Epidermal melanocyte (primary cell): ENCODE measurements around the gene TMOD3.
"Not testable (repeated sequence)": the region's sequence is repeated elsewhere in the genome, so short reads cannot be mapped to it uniquely, and the experiment has no call there.

Experiments
- DNase-seq: peaks from one replicate; pipeline ENCODE4 v3.0.0; 2011; ENCODE audit warnings: low spot score; ENCODE audit not compliant: insufficient read length

TMOD3 gene

GRCh38 chr15:51864408-51865056 lies 35.1 kb downstream of the TMOD3 start:
- no peak for DNase-seq

DNA sequence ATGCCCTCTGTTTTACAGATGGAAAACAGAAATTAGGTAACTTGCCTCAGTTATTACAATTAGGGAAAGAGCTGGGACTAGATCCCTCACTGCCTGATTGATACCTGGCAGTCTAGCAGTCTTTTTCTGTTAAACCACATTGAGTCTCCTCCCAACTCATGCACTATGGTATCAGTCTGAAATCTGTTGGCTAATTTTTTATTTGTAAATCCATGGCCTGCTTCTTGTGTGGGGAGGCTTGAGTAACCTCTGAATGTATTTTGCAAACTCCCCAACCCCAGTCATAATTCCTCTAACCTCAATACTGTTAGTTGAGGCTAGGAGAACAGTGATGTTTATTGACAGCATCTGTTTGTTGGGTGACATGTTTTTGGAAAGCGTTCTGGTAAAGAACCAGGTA lies 35.9 kb downstream of the TMOD3 start:
- DNase-seq, result no peak

GRCh38 chr15:51866161-51866560 lies 36.7 kb downstream of the TMOD3 start:
- DNase-seq, result no peak

DNA sequence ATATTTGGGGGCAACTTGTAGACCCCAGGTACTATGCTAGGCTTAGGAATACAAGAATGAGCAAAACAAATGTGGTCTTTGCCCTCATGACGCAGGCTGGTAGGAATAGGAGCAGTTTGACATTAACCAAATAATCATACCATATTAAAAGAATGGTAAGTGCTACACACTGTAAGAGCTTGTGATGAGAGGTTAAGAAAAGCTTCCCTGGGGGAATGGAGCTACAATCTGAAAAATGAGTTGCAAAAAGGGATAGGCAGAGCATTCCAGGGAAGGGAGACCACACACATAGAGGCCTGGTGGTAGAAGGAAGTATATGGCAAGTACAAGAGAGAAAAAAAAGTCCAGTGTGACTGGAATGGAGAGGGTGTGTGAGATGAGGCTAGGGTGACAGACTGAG lies 37.3 kb downstream of the TMOD3 start:
- DNase-seq, result no peak

- DNase-seq, result no peak
Observed at GRCh38 chr15:51869060-51869421, 39.6 kb downstream of the TMOD3 start.

DNA sequence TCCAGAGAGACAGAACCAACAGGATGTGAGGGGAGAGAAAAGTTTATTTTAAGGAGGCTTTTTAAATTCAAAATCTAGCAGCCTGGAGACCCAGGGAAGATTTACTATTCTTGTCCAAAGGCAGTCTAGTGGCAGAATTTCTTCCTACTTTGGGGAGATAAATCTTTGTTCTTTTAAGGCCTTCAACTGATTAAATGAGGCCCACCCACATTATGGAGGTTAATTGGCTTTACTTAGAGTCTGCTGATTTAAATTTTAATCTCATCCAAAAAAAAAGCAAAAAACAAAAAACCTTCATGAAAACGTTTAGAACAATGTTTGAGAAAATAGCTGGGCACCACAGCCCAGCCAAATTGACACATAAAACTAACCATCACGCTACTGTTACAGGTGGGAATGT lies 41.3 kb downstream of the TMOD3 start:
- DNase-seq, result no peak

GRCh38 chr15:51874751-51875644 lies 45.5 kb downstream of the TMOD3 start:
- no peak for DNase-seq

- DNase-seq, result no peak
Observed at GRCh38 chr15:51876169-51876568, 46.7 kb downstream of the TMOD3 start.

- DNase-seq, result no peak
Observed at GRCh38 chr15:51878446-51879386, 49.3 kb downstream of the TMOD3 start.

- DNase-seq, result no peak
Observed at GRCh38 chr15:51879555-51879954, 50.1 kb downstream of the TMOD3 start.

DNA sequence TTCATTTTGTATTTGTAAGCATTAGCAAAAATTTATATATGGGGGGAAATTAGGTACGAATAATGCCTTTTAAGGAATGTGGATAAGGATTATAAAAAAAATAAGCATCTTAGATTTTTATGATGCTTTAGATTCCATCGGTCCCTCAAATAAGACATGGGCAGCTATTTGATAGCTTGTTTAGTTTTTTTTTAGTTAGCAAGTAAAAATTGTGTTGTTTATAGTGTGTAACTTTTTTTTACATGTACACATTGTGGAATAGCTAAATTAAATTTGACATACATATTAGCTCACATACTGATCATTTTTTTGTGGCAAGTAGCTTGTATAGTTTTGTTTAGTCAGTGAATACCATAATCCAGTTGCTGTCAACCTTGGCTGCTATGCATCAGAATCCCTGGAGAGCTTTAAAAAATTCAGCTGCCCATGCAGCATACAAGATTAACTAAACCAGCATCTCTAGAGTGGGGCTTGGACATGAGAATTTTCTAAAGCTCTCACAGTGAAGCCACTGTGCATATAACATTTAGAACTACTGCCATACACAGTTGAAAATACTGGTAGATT lies 53.9 kb downstream of the TMOD3 start:
- no peak for DNase-seq

DNA sequence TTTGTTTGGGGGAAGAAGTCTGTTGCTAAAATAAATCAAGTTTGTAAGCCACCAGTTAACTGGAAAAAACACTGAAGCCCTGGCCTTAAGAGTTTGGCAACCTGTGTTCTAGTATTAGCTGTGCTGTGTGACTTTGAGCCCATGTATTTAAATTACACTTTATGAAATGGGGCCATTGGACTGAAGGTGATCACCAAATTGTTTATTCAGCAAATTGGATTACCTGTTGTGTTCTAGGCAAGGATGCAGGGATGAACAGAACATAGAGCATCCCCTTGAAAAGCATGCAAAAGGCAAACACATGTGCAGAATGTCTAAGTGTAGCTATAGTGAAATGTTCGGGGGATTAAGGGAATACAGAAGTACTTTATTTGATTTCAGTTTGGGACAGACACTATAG lies 54.6 kb downstream of the TMOD3 start:
- DNase-seq, result no peak

DNA sequence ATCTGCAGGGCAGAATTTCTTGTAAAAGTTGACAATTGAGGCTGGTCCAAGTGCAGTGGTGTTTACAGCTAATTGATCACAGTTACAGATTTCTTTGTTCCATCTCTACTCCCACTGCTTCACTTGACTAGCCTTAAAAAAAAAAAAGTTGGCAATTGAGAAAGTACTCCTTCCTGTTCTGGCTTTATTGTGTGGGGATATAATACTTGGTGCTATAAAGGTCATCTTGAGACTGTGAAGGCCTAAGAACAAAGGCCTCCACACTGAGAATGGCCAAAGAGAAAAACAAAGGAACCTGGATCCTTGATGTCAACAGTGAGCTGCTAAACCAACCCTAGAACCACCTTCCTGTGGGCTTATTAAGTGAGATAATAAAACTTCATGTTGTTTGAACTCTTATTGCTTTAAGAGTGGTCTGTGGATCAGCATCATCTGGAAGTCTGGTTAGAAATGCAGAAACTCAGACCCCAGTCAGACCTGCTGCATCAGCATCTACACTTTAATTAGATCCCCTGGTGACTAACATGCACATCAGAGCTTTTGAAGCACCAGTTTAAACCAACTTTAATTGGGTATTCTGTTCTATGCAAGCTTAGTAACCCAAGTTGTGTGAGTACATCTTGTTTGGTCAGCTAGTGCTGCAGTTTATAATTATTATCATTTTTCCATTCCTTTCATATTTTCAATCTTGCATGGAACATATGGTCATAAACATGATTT lies 55.2 kb downstream of the TMOD3 start:
- DNase-seq, result no peak

GRCh38 chr15:51885758-51886157 lies 56.3 kb downstream of the TMOD3 start:
- not testable (repeated sequence) for DNase-seq

GRCh38 chr15:51887887-51888592 lies 58.6 kb downstream of the TMOD3 start:
- DNase-seq, result no peak

DNA sequence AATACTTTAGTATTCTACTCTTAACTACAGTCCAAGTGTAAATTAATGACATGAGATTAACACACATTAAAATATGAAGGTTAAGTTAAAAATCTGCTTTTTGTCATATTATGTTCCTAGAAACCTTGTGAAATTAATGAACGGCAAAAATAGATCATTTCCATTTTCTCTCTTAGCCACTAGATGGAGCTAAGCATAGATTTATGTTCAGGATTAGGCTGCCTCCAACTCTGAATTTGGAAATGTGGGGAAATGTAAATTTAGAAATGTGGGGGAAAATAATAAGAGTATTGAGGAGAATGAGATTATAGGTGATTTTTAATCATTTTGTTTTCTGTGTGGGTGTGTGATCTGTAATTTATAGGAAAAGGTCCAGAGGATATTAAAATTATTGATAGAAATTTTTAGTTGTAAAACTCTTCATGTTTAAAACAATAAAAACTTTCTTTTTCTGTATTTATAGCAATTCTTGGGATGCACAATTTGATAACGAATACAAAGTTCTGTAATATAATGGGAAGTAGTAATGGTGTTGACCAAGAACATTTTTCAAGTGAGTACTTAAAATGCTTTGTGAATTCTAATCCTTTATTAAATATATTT lies 59.2 kb downstream of the TMOD3 start:
- DNase-seq, result peak; percentile 29

DNA sequence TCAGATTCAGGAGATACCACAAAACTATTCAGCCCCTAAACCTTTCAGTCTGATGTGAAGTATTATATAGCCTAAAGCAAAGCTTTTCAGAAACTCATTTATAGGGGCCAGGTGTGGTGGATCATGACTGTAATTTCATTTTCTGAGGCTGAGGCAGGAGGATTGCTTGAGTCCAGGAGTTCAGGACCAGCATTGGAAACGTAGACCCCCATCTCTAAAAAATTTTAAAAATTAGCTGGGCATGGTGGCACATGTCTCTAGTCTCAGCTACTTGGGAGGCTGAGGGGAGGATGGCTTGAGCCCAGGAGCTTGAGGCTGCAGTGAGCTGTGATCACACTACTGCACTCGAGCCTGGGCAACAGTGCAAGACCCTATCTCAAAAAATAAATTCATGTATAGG lies 60.0 kb downstream of the TMOD3 start:
- DNase-seq, result no peak

DNA sequence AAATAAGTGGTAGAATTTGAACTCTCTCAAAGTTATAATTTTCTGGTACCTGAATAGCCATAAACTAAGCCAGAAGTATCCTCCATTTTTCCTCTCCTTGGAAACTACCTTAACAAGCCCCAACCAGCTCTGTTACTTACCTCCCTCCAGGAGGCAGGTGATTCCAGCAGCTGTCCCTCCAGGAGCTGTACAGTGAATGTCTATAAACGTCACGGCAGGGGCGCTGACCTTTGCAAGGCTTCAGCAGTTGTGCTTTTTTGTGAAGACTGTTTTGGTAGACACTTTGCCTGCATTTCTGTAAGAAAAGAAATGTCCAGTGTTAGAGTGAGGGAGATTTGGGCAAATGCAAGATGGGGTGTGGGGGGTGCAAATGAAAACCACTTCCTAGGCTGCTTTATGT lies 75.0 kb downstream of the TMOD3 start:
- no peak for DNase-seq

GRCh38 chr15:51904931-51905330 lies 75.5 kb downstream of the TMOD3 start:
- no peak for DNase-seq
